GM12801 (cell line): ENCODE data around the gene SORCS2.

Source experiments
- TF ChIP-seq, protein P1 (sequence below): IDR thresholded peaks from one replicate; pipeline ENCODE4 v1.5.1; 2011; ENCODE audit warnings: control low read depth; ENCODE audit not compliant: insufficient read length; ENCODE audit errors: extremely low read depth

SORCS2 gene

DNA sequence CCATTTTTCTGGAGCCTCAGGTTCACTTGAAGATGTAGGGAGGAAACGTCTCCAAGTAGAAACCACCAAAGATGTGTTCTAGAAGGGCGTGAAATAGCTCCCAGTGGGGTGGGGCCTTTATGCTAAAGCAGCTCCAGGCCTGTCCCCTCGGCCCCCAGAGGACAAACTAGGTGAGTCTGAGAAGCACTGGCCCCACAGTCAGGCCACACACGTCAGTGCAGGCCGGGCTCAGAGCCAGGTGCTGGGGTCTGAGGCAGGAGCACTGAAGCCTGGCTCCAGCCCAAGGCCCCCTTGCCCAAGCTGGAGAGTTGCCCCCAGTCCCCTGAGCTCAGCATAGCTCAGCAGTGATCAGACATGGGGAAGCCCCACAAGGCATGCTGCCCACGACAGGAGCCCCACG is 337.7 kb downstream of the SORCS2 start:
- TF ChIP-seq, protein P1, sequence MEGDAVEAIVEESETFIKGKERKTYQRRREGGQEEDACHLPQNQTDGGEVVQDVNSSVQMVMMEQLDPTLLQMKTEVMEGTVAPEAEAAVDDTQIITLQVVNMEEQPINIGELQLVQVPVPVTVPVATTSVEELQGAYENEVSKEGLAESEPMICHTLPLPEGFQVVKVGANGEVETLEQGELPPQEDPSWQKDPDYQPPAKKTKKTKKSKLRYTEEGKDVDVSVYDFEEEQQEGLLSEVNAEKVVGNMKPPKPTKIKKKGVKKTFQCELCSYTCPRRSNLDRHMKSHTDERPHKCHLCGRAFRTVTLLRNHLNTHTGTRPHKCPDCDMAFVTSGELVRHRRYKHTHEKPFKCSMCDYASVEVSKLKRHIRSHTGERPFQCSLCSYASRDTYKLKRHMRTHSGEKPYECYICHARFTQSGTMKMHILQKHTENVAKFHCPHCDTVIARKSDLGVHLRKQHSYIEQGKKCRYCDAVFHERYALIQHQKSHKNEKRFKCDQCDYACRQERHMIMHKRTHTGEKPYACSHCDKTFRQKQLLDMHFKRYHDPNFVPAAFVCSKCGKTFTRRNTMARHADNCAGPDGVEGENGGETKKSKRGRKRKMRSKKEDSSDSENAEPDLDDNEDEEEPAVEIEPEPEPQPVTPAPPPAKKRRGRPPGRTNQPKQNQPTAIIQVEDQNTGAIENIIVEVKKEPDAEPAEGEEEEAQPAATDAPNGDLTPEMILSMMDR = no peak

- TF ChIP-seq, protein P1 = no peak
Measured at GRCh38 chr4:7530932-7531639, 338.7 kb downstream of the SORCS2 start.

DNA sequence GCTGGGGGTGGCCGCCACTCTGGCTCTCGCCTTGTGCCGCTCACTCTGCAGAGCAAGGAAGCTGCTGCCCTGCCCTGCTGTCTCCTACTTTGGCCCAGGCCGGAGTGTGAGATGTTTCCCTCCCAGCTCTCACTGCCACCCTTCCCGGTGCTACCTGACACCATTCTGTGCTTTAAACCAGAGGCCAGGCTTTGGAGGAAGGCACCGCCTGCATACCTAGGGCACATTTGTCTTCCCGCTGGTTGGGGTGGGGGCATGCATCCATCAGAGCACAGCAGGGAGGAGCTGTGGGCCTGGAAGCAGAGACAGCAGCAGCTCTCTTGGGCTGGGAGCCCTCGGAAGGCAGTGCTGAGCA is 339.3 kb downstream of the SORCS2 start:
- TF ChIP-seq, protein P1 = no peak

DNA sequence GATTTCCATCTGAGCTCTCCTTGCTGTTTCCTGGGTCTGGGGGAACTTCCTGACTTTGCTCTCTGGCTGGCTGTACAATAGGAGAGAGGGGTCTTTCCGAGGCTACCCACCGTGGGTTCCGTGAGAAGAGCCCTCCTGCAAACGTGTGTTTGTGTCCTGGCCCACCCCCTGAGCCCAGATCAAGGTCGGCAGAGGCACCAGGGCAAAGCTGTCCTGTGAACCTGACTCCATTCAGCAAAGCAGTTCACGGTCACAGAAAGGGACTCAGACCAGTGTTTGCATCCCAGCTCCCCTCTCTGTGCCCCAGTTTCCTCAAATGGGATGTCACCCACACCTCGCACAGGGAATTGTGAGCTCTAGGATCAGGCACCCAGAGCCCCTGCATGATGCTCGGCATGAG is 339.7 kb downstream of the SORCS2 start:
- TF ChIP-seq, protein P1 = no peak

- TF ChIP-seq, protein P1 = no peak
Measured at GRCh38 chr4:7533267-7533666, 340.9 kb downstream of the SORCS2 start.

DNA sequence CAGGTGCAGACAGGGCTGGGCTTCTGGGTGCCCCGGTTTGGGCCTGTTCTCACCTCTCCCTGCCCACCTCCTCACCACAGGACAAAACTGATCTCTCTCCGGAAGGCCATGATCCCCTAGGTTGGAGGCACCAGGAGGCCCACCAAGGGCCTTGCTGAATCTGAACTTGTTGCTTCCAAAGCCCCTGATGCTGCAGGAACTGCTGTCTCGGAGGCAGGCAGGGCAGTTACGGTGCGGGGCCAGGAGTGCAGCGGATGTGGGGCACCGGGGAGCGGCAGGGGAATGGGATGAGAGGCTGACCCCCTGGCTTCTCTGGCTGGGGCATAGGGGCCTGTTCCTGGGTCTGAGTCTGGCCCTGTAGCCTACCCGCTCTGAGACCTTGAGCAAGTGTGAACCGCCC is 342.8 kb downstream of the SORCS2 start:
- TF ChIP-seq, protein P1 = no peak

- TF ChIP-seq, protein P1 = no peak
Measured at GRCh38 chr4:7535619-7536018, 343.3 kb downstream of the SORCS2 start.
